Activated CD8-positive, alpha-beta memory T cell treated with anti-CD3 and anti-CD28 coated beads for 36 hours (primary cell): ENCODE data around the gene KCNA5. TPM values are rescaled to one million over a fixed set of nuclear protein-coding genes. Genes with fewer than 3 reads are reported as not detected.

ENCODE experiments used
- CTCF ChIA-PET: fragments of 350-600 bp; sonication (Branson Sonifier 250); formaldehyde crosslinking; loops from one replicate; lab custom pipeline; 2021; ENCODE audit warnings: antibody characterized with exemption; lab: Charles Lee
- POLR2A ChIA-PET: fragments of 350-600 bp; sonication (Branson Sonifier 250); formaldehyde crosslinking; loops from one replicate; lab custom pipeline; 2021; ENCODE audit warnings: antibody characterized with exemption; lab: Charles Lee
- total RNA-seq, 2 experiments: library from RNA; stranded (reverse); gene quantifications; one replicate each; pipeline ENCODE4 v1.2.3, GENCODE V29; 2021

The KCNA5 gene
- total RNA-seq, 2 experiments from 2014 or later, result not detected

DNA sequence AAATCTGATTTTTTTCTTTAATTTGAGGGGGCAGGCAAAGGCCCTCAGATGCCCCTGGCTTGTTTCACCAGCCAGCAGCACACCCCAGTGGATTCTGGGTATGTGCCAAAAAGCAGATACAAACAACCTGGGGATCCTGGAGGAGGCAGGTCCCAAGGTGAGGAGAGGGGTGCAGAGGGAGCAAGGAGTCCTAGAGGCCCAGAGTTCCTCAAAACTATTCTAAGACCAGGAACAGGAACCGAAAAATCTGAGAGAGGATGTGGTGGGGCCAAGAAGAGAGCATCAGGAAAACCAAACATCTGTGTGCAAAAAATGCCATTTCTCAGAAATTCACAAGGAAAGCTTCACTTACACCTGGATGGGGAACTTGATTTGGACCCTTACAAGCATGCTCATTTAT, 8.2 kb downstream of the KCNA5 start:
- CTCF ChIA-PET, result no interaction called here
- POLR2A ChIA-PET, result no interaction called here

DNA sequence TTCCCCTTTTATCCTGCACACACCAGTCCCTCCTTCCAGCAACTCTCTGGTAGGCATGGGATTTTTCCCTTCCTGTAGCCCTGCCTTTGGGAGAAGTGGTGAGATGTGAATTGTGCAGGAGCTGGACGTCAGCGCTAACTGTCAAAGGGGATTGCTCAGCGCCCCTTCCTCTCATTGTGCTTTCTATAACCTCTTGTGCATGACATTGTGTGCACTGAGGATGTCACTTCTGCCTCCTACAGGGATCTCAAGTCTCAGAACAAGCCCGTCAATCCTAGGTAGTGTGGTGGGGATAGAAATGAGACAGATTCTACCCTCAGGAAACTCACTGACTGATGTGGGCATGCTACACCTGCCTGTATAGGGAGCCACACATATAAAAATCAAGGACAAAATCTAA, 8.7 kb downstream of the KCNA5 start:
- ChIA-PET CTCF (no interaction called here), POLR2A (no interaction called here)

DNA sequence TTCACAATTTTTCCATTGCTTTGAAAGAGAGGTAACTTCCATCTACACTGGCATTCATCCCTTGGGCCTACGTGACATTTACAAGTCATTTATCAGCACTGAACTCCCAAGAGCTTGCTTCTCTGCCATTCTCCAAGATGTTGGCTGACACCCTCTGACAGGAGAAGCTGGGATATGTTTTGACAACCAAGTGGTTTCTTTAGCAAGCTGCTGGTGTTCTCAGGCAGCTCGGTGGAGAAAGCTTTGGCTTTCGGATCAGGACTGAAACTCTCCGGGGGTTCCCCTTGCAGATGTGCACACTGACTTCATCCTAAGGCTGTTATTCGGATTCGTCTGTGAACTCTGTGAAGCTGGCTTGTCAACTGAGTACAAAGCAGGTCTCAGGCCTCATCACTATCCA, 15.7 kb downstream of the KCNA5 start:
- ChIA-PET CTCF (no interaction called here), POLR2A (no interaction called here)

DNA sequence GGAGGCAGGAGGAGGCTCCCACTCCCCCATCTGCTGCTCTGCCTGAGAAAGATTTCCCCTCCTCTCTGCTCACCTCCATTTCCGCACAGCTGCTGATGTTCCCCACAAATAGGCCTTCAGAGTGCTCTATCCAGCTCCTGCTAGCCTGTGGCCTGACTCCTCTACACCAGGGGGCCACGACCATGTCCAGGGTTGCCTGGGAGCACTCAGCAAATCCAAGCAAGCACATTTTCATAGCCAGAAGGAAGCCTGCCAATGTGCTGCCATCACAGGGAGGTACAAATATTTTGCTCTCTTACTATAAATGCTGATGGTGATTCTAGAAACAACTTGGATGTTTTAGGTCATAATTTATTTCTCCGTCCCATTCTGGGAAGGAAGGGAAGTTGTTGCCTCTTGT, 17.3 kb downstream of the KCNA5 start:
- ChIA-PET POLR2A (no interaction called here), CTCF (no interaction called here)

DNA sequence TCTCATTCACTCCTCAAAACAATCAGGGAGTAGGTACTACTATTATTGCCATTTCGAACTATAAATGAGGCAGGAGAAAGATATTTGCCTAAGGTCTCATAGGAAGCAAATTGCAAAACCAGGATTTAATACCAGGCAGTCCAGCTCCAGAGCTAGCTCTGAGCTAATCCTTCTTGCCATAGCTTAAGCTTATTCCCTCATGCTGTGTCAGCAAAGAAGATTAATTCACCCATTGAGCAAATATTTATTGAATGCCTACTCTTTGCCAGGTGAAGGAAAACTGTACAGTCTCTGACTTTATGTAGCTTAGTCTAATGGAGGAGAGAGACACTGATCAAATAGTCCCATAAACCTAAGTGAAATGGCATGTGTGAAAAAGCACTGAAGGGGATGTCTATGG, 19.5 kb downstream of the KCNA5 start:
- POLR2A ChIA-PET, result no interaction called here
- CTCF ChIA-PET, result no interaction called here

DNA sequence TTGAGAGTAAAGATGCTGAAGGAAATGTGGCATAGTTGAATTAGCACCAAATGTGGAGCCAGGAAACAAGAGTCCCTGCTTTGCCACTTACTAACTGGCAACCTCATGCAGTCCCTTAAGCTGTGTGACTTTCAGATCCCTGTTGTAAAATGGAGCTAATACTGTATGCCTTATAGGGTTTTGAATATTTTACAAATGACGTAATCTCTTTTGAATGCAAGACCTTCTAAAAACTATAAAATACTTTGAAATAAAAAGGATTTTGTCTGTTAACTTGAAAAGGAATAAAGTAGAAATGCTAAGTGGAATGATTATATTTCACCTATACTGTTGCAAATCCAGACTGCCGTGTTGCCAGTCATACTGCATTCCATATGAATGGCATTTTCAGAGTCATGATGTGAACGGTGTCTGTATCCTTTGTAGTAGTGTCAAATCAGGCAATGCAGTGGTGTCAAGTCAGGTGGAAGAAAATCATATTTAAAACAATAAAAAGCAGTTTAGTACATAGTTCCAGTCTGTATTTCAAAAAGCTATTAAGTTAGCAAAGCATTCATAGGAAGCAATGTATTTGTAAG, 21.3 kb downstream of the KCNA5 start:
- ChIA-PET POLR2A (no interaction called here), CTCF (no interaction called here)

DNA sequence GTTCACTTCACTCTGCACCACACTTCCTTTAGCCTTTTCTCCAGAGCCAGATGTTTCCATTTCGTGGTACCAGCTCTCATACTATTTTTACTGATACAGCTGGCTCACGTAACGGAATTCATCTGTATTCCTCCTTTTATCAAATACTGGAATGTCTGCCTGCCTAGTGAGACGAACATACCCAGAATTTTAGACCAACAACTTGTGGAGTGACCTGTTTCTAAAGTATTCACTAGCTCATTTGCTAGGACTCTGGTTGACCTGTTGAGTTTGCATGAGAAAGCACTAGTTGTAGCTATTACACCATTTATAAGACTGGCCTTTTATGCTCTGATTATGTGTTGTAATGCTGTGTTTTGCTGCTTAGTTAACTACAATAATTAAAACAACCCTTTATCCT, 22.6 kb downstream of the KCNA5 start:
- ChIA-PET POLR2A (no interaction called here), CTCF (interaction anchor here (0.7 kb wide), 1 partner anchor 210 kb away, joined by 3 read pairs; no protein-coding TSS in a partner anchor)

DNA sequence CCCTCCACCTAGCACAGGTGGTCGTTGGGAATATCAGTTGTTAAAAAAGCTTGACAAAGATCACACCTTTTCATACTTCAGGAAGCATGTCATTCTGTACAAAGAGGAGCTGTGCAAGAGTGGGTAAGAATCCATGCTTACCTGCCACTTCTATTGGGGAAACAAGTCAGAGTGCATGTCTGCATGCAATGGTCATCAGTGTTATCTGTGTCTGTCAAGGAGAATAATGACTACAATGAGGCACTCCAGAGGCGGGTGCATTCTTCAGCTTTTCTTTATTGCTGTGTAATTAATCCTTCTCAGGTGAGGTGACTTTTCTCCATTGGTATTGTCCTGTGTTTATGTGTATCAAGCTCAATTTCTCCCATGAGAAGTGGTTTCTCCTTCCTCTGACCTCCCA, 24.4 kb downstream of the KCNA5 start:
- CTCF ChIA-PET, result no interaction called here

DNA sequence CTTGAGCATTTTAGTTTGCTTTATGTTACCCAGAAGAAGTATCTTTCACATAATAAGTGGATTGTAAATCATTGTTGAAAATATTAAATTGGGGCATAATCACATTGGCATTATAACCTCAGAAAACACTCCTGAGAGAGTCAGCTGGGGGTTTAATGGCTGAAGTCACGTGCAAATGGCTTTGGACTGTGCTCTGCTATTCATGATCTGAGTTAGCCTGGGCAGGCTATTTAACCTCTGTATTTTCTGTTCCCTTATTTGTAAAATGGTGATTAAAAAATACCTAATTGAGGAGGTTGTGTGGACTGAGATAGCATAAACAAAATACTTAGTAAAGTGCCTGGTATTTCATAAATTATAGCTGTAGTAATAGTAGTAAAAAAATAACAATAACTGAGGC, 24.9 kb downstream of the KCNA5 start:
- CTCF ChIA-PET, result no interaction called here
- POLR2A ChIA-PET, result no interaction called here

More for the DNA sequence above, 24.4 kb downstream of the KCNA5 start:
- POLR2A ChIA-PET, result no interaction called here

DNA sequence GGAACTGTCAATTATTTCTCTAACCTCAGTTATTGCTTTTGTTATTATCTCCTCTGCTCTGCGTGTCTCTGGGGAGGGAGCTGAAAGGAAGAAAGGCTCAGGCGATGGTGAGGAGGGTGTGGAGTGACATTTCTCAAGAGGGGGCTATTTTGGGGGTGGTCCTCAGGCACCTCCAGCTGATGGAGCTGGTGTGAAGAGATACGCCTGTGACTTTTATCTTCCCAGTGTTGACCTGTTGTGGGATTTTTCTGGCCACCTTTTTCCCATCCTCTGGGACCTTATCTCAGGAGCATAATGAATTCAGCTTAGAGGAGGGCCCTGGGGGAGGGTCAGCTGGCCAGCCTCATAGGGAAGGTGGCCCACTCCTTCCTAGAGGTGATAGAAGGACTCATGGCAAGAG, 26.4 kb downstream of the KCNA5 start:
- POLR2A ChIA-PET, result no interaction called here
- CTCF ChIA-PET, result interaction anchor here (1.1 kb wide), 1 partner anchor 48 kb away, joined by 3 read pairs; no protein-coding TSS in a partner anchor

DNA sequence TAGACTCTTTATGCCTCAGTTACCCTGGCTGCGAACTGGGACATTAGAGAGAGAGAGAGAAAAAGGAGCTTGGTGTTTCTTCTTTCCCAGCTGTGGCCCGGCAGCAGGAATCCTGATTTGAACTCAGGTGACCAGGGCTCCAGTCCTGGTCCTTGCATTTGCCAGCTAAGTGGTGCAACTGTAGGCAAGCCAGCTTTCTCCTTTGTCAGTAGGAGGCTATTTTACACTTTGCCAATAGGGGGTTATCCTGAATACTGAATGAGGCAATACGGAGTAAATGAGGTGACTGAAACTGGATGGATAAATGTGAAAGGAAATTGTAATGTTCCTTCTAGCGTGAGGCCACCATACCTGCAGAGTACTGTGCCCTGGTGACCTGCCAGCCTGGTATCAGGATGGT, 27.8 kb downstream of the KCNA5 start:
- ChIA-PET CTCF (no interaction called here), POLR2A (no interaction called here)

DNA sequence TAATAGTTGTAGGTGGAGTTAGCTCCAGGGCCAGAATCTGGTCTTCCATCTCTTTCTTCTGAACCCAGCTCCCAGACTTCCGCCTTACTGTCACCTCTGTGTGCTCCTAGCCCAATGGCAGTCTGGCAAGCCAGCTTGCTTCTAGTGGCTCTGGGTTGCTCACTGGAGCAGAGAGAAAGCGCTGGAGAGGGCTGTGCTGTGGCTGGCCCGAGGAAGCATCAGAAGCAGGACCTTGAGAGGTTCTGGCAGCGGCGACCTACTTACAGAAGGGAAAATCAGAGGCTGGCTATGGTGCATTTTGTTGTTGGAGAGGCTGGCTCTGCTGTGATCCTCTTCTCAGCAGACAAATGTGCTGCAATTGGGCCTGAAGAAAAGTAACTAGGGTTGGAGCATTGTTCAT, 28.6 kb downstream of the KCNA5 start:
- CTCF ChIA-PET, result no interaction called here
- POLR2A ChIA-PET, result no interaction called here

DNA sequence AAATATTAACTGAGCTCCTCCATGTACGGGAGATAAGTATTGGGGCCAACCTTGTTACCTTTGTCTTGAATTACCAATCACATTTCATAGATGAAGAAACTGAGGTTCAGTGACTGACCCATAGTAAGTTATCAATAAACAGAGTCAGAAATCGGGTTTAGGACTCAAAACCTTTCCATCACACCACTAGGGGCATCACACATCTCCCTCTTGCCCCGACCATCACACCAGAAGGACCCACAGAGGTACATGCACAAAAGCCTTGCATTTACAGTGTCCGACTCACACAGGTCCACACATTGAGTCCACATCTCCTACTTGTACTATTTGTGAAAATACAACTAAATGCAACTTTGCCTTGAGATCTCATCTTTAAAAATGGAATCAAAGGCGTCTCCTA, 29.4 kb downstream of the KCNA5 start:
- POLR2A ChIA-PET, result no interaction called here
- CTCF ChIA-PET, result no interaction called here

DNA sequence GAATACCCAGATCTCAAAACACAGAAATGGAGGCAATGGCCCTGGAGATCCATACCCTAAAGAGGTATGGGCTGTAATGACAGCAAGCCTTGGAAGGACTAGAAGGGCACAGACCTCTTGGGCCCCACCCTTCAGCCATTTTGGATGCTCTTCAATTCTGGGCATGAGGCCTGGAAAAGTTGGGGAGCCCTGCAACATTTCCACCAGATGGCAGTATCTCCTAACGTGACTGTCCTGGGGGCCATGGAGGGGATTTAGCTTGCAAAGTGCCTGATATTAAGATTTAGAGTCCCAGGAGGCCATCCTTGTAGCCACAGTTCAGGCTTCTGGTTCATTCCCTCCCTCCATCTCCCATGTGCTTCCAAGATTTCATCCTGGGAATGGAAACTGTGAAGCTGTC, 30.2 kb downstream of the KCNA5 start:
- ChIA-PET POLR2A (no interaction called here), CTCF (no interaction called here)

DNA sequence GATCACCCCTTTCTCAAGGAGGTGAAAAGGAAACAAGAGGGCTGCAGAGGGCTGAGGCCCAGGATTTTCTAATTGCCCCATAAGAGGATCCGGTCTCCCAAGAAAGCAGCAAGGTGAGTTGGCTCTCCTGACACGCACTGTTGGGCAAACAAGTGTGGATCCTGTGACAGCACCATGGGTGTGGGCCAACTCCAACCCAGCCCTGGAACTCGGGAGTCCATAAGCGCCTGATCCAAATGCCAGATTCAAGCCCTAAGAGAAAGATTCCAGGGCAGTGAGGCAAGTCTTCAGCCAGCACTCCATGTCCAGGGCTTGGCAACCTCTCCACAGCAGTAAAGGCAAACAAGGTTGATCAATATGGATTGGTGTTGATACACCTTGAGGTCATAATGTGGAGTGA, 33.1 kb downstream of the KCNA5 start:
- ChIA-PET POLR2A (no interaction called here), CTCF (no interaction called here)

DNA sequence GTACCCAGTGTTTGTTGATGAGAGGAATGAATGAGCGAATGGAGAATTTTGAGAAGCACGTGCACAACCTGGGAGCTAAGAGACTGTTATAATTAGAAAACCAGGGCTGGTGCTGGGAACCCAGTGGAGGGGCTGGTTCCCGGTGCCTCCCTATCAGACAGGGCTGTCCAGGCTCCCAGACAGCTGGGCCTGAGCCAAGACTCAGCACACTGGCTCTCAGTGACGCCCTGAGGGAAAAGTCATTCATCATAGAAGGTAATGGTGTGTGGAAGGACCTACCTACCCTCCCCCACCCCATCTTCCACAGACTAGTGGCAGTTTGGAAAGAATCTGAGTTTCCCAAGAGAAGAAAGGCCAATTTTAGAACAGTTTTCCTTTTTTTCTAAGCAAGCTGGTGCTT, 34.7 kb downstream of the KCNA5 start:
- CTCF ChIA-PET, result interaction anchor here (0.6 kb wide), 1 partner anchor 872 kb away, joined by 3 read pairs; no protein-coding TSS in a partner anchor
- POLR2A ChIA-PET, result no interaction called here

DNA sequence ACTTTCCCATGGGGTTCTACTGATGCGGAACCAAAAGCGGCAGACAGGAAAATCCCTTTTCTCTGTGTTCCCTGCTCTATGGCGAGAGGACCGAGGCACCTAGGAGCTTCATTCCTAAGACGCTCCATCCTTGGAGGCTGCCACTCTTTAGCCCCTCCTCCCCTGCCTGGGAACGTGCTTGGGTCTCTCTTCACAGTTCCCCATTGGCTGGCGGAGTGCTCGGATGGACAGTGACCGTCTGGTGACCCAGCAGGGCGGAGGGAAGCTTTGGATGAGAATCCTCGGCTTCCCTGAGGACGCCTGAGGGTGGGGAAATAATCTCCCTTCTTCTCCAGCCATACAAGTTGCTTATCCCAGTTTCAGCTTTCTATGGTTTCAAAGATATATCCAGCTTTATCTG, 37.3 kb downstream of the KCNA5 start:
- POLR2A ChIA-PET, result no interaction called here
- CTCF ChIA-PET, result no interaction called here

DNA sequence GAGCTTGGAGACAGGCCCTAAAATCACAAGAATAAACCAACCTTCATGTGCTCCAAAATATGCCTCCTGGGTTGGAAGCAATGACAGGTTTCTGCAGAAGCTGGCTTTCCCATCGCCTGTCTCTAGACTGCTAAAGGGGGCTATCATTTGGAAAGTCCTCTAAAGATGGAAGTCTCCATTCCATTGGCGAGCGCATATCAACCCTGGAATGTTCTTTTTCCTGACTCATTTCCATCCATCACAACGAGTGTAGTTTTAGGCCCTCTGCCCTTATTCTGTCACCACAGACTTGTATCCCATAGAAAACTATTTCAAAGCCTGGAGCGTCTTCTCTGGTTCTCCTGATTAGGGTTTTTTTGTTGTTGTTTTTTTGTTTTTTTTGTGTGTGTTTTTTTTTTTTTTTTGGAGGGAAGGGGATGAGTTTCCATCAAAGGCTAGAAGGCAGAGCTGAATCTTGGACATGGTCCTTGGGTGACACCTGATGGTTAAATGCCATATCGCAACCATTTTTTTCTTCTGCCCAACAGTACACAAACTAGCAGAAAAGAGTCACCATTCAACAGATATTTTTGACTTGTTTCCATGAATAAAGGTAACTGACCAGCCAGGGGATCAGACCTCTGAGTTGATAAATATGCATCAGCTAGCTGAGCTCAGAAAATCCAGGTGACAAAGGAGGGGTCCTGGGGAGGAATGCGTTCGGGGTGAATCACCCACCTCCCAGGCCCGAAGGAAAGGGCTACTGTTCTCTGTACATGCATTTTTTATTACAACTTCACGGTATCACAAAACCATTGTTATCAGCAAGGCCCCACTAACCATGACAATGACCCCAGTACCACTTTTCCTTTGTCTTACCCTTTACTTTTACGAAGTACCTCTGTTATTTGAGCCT, 40.5 kb downstream of the KCNA5 start:
- ChIA-PET POLR2A (interaction anchor here (0.5 kb wide), 1 partner anchor 368 kb away, joined by 5 read pairs; no protein-coding TSS in a partner anchor), CTCF (interaction anchor here (0.7 to 1.5 kb wide), 3 partner anchors 62 to 226 kb away, joined by 3 to 9 read pairs (median 4); no protein-coding TSS in a partner anchor)

DNA sequence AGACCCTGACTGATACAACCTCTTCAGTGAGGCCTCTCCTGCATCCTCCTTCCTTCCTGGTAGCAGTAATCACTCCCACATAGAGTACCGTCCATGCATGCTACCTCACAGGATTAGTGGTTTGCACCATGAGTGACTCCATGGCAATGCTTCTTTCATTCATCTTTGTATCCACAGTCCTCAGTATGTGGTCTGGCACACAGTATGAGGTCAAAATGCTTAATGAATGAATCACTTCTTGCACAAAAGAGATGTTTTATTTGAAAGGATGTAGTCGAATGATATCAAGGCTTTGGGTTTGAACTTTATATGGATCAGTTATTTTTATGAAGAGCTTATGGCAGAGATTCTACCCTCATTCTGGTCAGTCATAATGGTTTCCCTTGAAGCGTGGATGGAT, 42.2 kb downstream of the KCNA5 start:
- ChIA-PET CTCF (no interaction called here), POLR2A (no interaction called here)

DNA sequence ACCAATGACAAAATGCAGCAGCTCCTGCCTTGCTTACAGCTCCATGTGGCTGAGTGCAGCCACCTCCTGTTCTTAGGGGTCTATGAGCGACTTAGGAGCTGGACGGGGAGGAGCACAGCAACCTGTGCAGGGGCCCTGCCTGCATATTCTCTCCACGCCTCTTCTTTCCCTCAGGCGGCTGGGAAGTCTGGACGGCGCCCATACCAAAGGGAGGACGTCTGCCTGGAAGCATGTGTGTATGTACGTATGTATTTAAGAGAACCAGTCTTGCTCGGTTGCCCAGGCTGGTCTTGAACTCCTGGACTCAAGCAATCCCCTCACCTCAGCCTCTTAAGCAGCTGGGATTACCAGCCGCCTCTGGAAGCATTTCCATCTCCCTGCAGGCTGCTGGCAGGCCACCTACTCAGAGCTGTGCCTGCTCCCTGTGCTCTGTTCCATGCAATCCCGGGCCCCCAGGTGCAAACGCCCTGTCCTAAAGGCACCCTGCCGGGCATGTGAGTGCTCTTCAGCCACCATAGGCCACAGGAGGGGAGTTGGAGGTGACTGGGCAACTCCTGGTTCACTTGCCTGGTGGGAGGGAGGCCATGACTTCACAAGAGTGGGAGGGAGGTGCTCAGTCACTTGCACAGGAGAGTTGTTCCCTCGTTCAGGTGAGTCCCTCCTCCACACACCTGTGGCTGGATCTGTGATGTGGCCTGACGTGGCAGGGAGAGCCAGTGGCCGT, 44.3 kb downstream of the KCNA5 start:
- ChIA-PET POLR2A (no interaction called here), CTCF (no interaction called here)
